Measurements from ENCODE around the gene USP34. TPM values are rescaled to one million over a fixed set of nuclear protein-coding genes. Genes with fewer than 3 reads are reported as not detected.

The USP34 gene
- total and polyA plus RNA-seq, 9 of the 15 experiments (the other 6 are each of a cell fraction or from before 2014, with no cell fraction given) = 19.8 to 108 (median 67.8) TPM

GRCh38 chr2:61411109-61411508, 59.8 kb downstream of the USP34 start (continued):
- TF ChIP-seq MYBL2 (IDR thresholded peaks at IDR 0.05; ENCODE audit: low read depth) (no peak), MYBL2 (CRISPR knock-in tag; IDR thresholded peaks at IDR 0.05; ENCODE audit: borderline replicate concordance) (no peak), ZNF766 (CRISPR knock-in tag; conservative IDR thresholded peaks at IDR 0.05) (no peak), CBX2 (IDR thresholded peaks at IDR 0.05; ENCODE audit: insufficient read depth, low read length, poor library complexity, severe bottlenecking) (no peak), HEY1 (CRISPR knock-in tag; IDR thresholded peaks at IDR 0.05; ENCODE audit: borderline replicate concordance) (no peak), E2F6 (IDR thresholded peaks at IDR 0.05; ENCODE audit: borderline replicate concordance in 1 of 2, extremely low read depth in 1 of 2, insufficient read depth in 1 of 2, insufficient read length in 1 of 2, low read depth in 1 of 2, low read length in 1 of 2, poor library complexity in 1 of 2, severe bottlenecking in 1 of 2) (no peak), TSHZ1 (CRISPR knock-in tag; IDR thresholded peaks at IDR 0.05) (no peak), KDM5B (IDR thresholded peaks at IDR 0.05; ENCODE audit: insufficient replicate concordance, low read depth, low read length) (no peak), TCF15 (CRISPR knock-in tag; IDR thresholded peaks at IDR 0.05) (no peak), TSC22D4 (tag; IDR thresholded peaks at IDR 0.05) (no peak), RB1 (IDR thresholded peaks at IDR 0.05; ENCODE audit: low read depth) (no peak), MYC (IDR thresholded peaks at IDR 0.05; ENCODE audit: low read depth, low read length) (no peak), MYC (CRISPR knock-in tag; IDR thresholded peaks at IDR 0.05; ENCODE audit: borderline replicate concordance, low read depth) (no peak), SMARCB1 (IDR thresholded peaks at IDR 0.05; ENCODE audit: insufficient read length, low read depth) (no peak), KDM1A (IDR thresholded peaks at IDR 0.05) (peak; percentile 46 to 59; a peak in 2 of 4 replicates), CEBPB (tag; IDR thresholded peaks at IDR 0.05) (no peak), TRIM24 (IDR thresholded peaks at IDR 0.05) (no peak), KDM4B (IDR thresholded peaks at IDR 0.05; ENCODE audit: borderline replicate concordance in 2 of 2, low read depth in 1 of 2) (no peak), BMI1 (IDR thresholded peaks at IDR 0.05; ENCODE audit: low read length) (no peak), ZNF140 (CRISPR knock-in tag; IDR thresholded peaks at IDR 0.05) (no peak), YY1 (IDR thresholded peaks at IDR 0.05; ENCODE audit: borderline replicate concordance in 1 of 3, control insufficient read depth in 1 of 3, extremely low read depth in 1 of 3, insufficient read depth in 3 of 3, insufficient read length in 1 of 3, insufficient replicate concordance in 2 of 3, low read depth in 1 of 3, low read length in 2 of 3) (no peak), MCM5 (IDR thresholded peaks at IDR 0.05; ENCODE audit: low read depth) (no peak), CGGBP1 (CRISPR knock-in tag; IDR thresholded peaks at IDR 0.05) (no peak)

Data from K562 (cell line).